Activated CD4-positive, alpha-beta memory T cell treated with anti-CD3 and anti-CD28 coated beads for 36 hours (primary cell): ENCODE data around the gene TMEM164. TPM values are rescaled to one million over a fixed set of nuclear protein-coding genes. Genes with fewer than 3 reads are reported as not detected.
"Not testable (repeated sequence)": the region's sequence is repeated elsewhere in the genome, so short reads cannot be mapped to it uniquely, and the experiment has no call there.

Experiments used
- CTCF ChIA-PET: fragments of 350-600 bp; sonication (Branson Sonifier 250); formaldehyde crosslinking; loops from one replicate; lab custom pipeline; 2021; ENCODE audit warnings: antibody characterized with exemption, inconsistent platforms; lab: Charles Lee
- POLR2A ChIA-PET: fragments of 350-600 bp; sonication (Branson Sonifier 250); formaldehyde crosslinking; loops from one replicate; lab custom pipeline; 2021; ENCODE audit warnings: antibody characterized with exemption; lab: Charles Lee
- DNase-seq: peaks from one replicate; pipeline ENCODE4 v3.0.0-alpha.2; 2020
- H3K27ac Mint-ChIP-seq: one replicate; pipeline ENCODE4 v1.8.0; 2021; ENCODE audit warnings: mixed read lengths
- H3K27me3 Mint-ChIP-seq: one replicate; pipeline ENCODE4 v1.8.0; 2021; ENCODE audit warnings: mixed read lengths
- H3K36me3 Mint-ChIP-seq: one replicate; pipeline ENCODE4 v1.8.0; 2021; ENCODE audit warnings: mixed read lengths
- H3K4me1 Mint-ChIP-seq: one replicate; pipeline ENCODE4 v1.8.0; 2021; ENCODE audit warnings: low read depth, mixed read lengths
- H3K4me3 Mint-ChIP-seq: one replicate; pipeline ENCODE4 v1.8.0; 2021; ENCODE audit warnings: mild to moderate bottlenecking, mixed read lengths
- H3K9me3 Mint-ChIP-seq: one replicate; pipeline ENCODE4 v1.8.0; 2021; ENCODE audit warnings: mixed read lengths
- intact Hi-C: fragments of 100-400 bp; cut with micrococcal nuclease; formaldehyde crosslinking; loops from one replicate; pipeline ENCODE4 v1.15.1; 2023
- total RNA-seq, 2 experiments: library from RNA; stranded (reverse); gene quantifications; one replicate each; pipeline ENCODE4 v1.2.3, GENCODE V29; 2021

The TMEM164 gene
- total RNA-seq, 2 experiments from 2014 or later: 10.1 to 13.2 TPM

GRCh38 chrX:110153244-110153643, 150.3 kb downstream of the TMEM164 start:
- CTCF ChIA-PET: interaction anchor here (18.4 kb wide), 1 partner anchor 258 kb away, joined by 522 read pairs; no protein-coding TSS in a partner anchor
- no peak for DNase-seq
- Mint-ChIP-seq H3K27me3 (no peaks in the 10 kb centered on the region), H3K36me3 (peaks cover 2% of the 10 kb centered on the region), H3K27ac (no peak overlapping the region), H3K4me3 (no peak overlapping the region), H3K9me3 (no peaks in the 10 kb centered on the region), H3K4me1 (no peaks in the 10 kb centered on the region)
- POLR2A ChIA-PET: no interaction called here
- intact Hi-C loops: no loop called here

GRCh38 chrX:110153896-110154295, 151.0 kb downstream of the TMEM164 start:
- intact Hi-C loops: no loop called here
- H3K27ac Mint-ChIP-seq: no peak overlapping the region
- H3K4me1 Mint-ChIP-seq: peaks cover under 1% of the 10 kb centered on the region
- ChIA-PET CTCF (interaction anchor here (18.4 kb wide), 1 partner anchor 257 kb away, joined by 522 read pairs; no protein-coding TSS in a partner anchor), POLR2A (no interaction called here)
- H3K4me3 Mint-ChIP-seq: no peak overlapping the region
- no peaks in the 10 kb centered on the region for H3K9me3 Mint-ChIP-seq
- no peak for DNase-seq
- peaks cover 2% of the 10 kb centered on the region for H3K36me3 Mint-ChIP-seq
- no peaks in the 10 kb centered on the region for H3K27me3 Mint-ChIP-seq

GRCh38 chrX:110154328-110154727, 151.4 kb downstream of the TMEM164 start:
- H3K36me3 Mint-ChIP-seq, H3K27ac Mint-ChIP-seq, DNase-seq, H3K4me3 Mint-ChIP-seq, POLR2A ChIA-PET, H3K27me3 Mint-ChIP-seq, intact Hi-C loops, H3K9me3 Mint-ChIP-seq, H3K4me1 Mint-ChIP-seq: not testable (repeated sequence)
- CTCF ChIA-PET: interaction anchor here (1.4 to 18.4 kb wide), 2 partner anchors 164 to 257 kb away, joined by 3 to 522 read pairs; partner anchors contain the start of gene AMMECR1

DNA sequence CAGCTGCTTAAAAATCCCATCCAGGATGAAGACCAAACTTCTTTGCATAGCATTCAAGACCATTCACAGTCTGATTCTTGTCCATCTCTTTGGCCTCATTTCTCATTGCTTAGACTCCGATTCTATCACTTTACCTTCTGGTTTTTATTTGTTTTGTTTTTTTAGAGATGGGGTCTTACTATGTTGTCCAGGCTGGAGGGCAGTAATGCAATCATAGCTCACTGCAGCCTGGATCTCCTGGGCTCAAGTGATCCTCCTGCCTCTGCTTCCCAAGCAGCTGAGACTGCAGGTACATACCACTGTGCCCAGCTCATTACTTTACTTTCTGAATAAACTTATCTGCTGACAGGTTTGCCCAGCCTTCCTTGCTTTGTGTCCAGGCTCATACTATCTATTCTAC, 152.8 kb downstream of the TMEM164 start:
- no peak for DNase-seq
- Mint-ChIP-seq H3K27ac (no peak overlapping the region), H3K9me3 (no peaks in the 10 kb centered on the region), H3K4me1 (peaks cover 12% of the 10 kb centered on the region), H3K4me3 (no peak overlapping the region), H3K27me3 (no peaks in the 10 kb centered on the region), H3K36me3 (peaks cover 2% of the 10 kb centered on the region)
- ChIA-PET CTCF (interaction anchor here (1.4 to 18.4 kb wide), 3 partner anchors 9 to 255 kb away, joined by 3 to 522 read pairs (median 41); partner anchors contain the start of gene AMMECR1), POLR2A (no interaction called here)
- intact Hi-C loops: no loop called here

GRCh38 chrX:110156167-110156754, 153.3 kb downstream of the TMEM164 start:
- no peak overlapping the region for H3K4me3 Mint-ChIP-seq
- CTCF ChIA-PET: interaction anchor here (0.6 to 18.4 kb wide), 4 partner anchors 9 to 561 kb away, joined by 3 to 522 read pairs (median 22); no protein-coding TSS in a partner anchor
- POLR2A ChIA-PET: no interaction called here

GRCh38 chrX:110157444-110157843, 154.5 kb downstream of the TMEM164 start:
- H3K4me1 Mint-ChIP-seq: peaks cover 12% of the 10 kb centered on the region
- H3K4me3 Mint-ChIP-seq: no peak overlapping the region
- peaks cover 2% of the 10 kb centered on the region for H3K36me3 Mint-ChIP-seq
- POLR2A ChIA-PET: no interaction called here
- DNase-seq: no peak
- intact Hi-C loops: no loop called here
- no peak overlapping the region for H3K27ac Mint-ChIP-seq
- no peaks in the 10 kb centered on the region for H3K9me3 Mint-ChIP-seq
- H3K27me3 Mint-ChIP-seq: no peaks in the 10 kb centered on the region
- CTCF ChIA-PET: interaction anchor here (1.1 to 18.4 kb wide), 3 partner anchors 10 to 253 kb away, joined by 4 to 522 read pairs (median 41); no protein-coding TSS in a partner anchor

More at GRCh38 chrX:110156167-110156754, 153.3 kb downstream of the TMEM164 start:
- intact Hi-C loops: no loop called here
- Mint-ChIP-seq H3K36me3 (peaks cover 2% of the 10 kb centered on the region), H3K27ac (no peak overlapping the region), H3K4me1 (peaks cover 12% of the 10 kb centered on the region), H3K27me3 (no peaks in the 10 kb centered on the region), H3K9me3 (no peaks in the 10 kb centered on the region)
- DNase-seq: no peak

- intact Hi-C loops: no loop called here
- DNase-seq: no peak
- H3K4me3 Mint-ChIP-seq: no peak overlapping the region
- CTCF ChIA-PET: interaction anchor here (0.7 to 18.4 kb wide), 3 partner anchors 12 to 252 kb away, joined by 3 to 522 read pairs (median 41); no protein-coding TSS in a partner anchor
- H3K9me3 Mint-ChIP-seq: no peaks in the 10 kb centered on the region
- POLR2A ChIA-PET: no interaction called here
- peaks cover 2% of the 10 kb centered on the region for H3K36me3 Mint-ChIP-seq
- no peaks in the 10 kb centered on the region for H3K27me3 Mint-ChIP-seq
- peaks cover 12% of the 10 kb centered on the region for H3K4me1 Mint-ChIP-seq
- no peak overlapping the region for H3K27ac Mint-ChIP-seq
Measured at GRCh38 chrX:110159235-110159634, 156.3 kb downstream of the TMEM164 start.

- no peaks in the 10 kb centered on the region for H3K27me3 Mint-ChIP-seq
- ChIA-PET CTCF (interaction anchor here (0.6 to 18.4 kb wide), 4 partner anchors 14 to 251 kb away, joined by 3 to 522 read pairs (median 6); no protein-coding TSS in a partner anchor), POLR2A (interaction anchor here (0.6 kb wide), 1 partner anchor 73 kb away, joined by 4 read pairs; no protein-coding TSS in a partner anchor)
- H3K9me3 Mint-ChIP-seq: no peaks in the 10 kb centered on the region
- H3K4me3 Mint-ChIP-seq: no peak overlapping the region
- H3K36me3 Mint-ChIP-seq: peaks cover 2% of the 10 kb centered on the region
- no peak for DNase-seq
- intact Hi-C loops: loop anchor here (1.0 to 2.0 kb wide), 2 partner anchors 159 to 248 kb away; partner anchors contain the start of gene AMMECR1
- peaks cover 12% of the 10 kb centered on the region for H3K4me1 Mint-ChIP-seq
- no peak overlapping the region for H3K27ac Mint-ChIP-seq
Measured at GRCh38 chrX:110159865-110160264, 157.0 kb downstream of the TMEM164 start.

DNA sequence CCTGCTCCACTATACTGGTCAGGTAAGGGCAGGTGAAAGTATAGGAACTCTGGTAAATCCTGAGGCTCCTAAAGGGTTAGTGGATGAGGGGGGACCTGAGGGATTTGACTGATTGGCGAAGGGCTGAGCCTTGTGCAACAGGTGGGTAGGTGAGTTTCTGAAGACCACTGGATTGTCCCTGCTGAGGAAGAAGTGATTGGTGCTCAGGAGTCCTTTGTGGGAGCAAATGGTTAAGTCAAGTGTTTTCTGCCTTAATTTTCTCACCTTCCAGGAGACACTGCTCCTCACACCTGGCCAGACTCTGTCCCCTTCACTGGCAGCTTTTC, 158.4 kb downstream of the TMEM164 start:
- no peaks in the 10 kb centered on the region for H3K9me3 Mint-ChIP-seq
- peaks cover 12% of the 10 kb centered on the region for H3K4me1 Mint-ChIP-seq
- H3K4me3 Mint-ChIP-seq: no peak overlapping the region
- H3K27ac Mint-ChIP-seq: no peak overlapping the region
- intact Hi-C loops: loop anchor here (2.0 kb wide), 1 partner anchor 157 kb away; the partner anchor contains the start of gene AMMECR1
- H3K27me3 Mint-ChIP-seq: no peaks in the 10 kb centered on the region
- H3K36me3 Mint-ChIP-seq: no peaks in the 10 kb centered on the region
- POLR2A ChIA-PET: no interaction called here
- CTCF ChIA-PET: interaction anchor here (0.7 to 18.4 kb wide), 8 partner anchors 15 to 273 kb away, joined by 3 to 522 read pairs (median 4); partner anchors contain the start of gene AMMECR1
- no peak for DNase-seq

- Mint-ChIP-seq H3K4me1 (peaks cover 12% of the 10 kb centered on the region), H3K27me3 (no peaks in the 10 kb centered on the region), H3K4me3 (no peak overlapping the region), H3K27ac (no peak overlapping the region), H3K36me3 (no peaks in the 10 kb centered on the region), H3K9me3 (no peaks in the 10 kb centered on the region)
- intact Hi-C loops: no loop called here
- CTCF ChIA-PET: interaction anchor here (0.7 to 18.4 kb wide), 4 partner anchors 16 to 272 kb away, joined by 3 to 522 read pairs (median 4); no protein-coding TSS in a partner anchor
- no peak for DNase-seq
- POLR2A ChIA-PET: no interaction called here
Measured at GRCh38 chrX:110162131-110162530, 159.2 kb downstream of the TMEM164 start.

DNA sequence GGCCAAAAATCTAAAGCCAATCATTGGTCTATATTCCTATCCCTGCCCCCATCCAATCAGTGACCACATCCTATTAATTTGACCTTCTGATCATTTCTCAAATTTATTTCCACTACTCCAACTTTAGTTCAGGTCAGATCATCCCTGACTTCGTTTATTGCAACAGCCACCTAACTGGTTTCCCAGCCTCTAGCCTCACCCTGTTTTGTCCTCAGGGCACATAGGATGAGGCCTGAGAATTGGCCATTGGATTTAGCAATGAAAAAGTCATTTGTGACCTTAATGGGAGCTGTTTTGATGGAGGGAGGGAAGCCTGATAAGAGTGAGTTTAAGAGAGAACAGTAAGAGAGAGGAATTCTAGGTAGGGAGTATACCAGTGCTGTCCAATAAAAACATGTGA, 160.0 kb downstream of the TMEM164 start:
- DNase-seq: no peak
- H3K4me3 Mint-ChIP-seq: no peak overlapping the region
- H3K9me3 Mint-ChIP-seq: no peaks in the 10 kb centered on the region
- H3K27me3 Mint-ChIP-seq: no peaks in the 10 kb centered on the region
- POLR2A ChIA-PET: no interaction called here
- CTCF ChIA-PET: interaction anchor here (1.6 to 18.4 kb wide), 2 partner anchors 233 to 248 kb away, joined by 3 to 522 read pairs; no protein-coding TSS in a partner anchor
- intact Hi-C loops: no loop called here
- H3K27ac Mint-ChIP-seq: no peak overlapping the region
- H3K4me1 Mint-ChIP-seq: peaks cover 17% of the 10 kb centered on the region
- H3K36me3 Mint-ChIP-seq: no peaks in the 10 kb centered on the region

DNA sequence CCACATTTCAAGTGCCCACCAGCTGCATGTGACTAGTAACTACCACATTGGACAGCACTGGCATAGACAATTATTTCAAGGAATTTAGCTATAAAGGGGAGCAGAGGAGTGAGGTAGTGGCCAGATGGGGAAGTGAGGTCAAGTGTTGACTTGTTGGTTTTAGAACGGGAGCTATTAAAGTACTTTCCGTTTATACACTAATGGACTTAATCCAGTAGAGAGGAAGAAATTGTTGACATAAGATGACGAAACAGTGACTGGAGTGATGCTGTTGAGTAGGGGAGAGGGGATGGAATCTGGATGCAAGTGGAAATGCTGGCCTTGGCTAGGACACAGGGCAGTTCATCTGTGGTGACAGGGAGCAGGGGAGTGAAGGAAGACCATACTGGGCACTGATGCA, 160.6 kb downstream of the TMEM164 start:
- Mint-ChIP-seq H3K4me1 (peaks cover 17% of the 10 kb centered on the region), H3K9me3 (no peaks in the 10 kb centered on the region), H3K36me3 (no peaks in the 10 kb centered on the region), H3K4me3 (no peak overlapping the region), H3K27ac (no peak overlapping the region), H3K27me3 (no peaks in the 10 kb centered on the region)
- CTCF ChIA-PET: interaction anchor here (1.6 to 18.4 kb wide), 2 partner anchors 232 to 247 kb away, joined by 3 to 522 read pairs; no protein-coding TSS in a partner anchor
- intact Hi-C loops: no loop called here
- POLR2A ChIA-PET: no interaction called here
- no peak for DNase-seq
